Bronchial epithelial cell (primary cell): ENCODE data around the gene ADCY7. TPM values are rescaled to one million over a fixed set of nuclear protein-coding genes. Genes with fewer than 3 reads are reported as not detected.

Experiments
- DNase-seq: peaks from one replicate; pipeline ENCODE4 v3.0.0-alpha.2; 2010; ENCODE audit warnings: low read depth
- FAIRE-seq: peaks from 2 replicates; lab custom pipeline; 2011; peaks lifted over from hg19 to GRCh38; lab: Jason Lieb, UNC
- H3K27me3 ChIP-seq: 2 replicates; pipeline ENCODE4 v1.5.1; 2011; ENCODE audit warnings: low read length; ENCODE audit not compliant: control insufficient read depth, insufficient read depth
- H3K36me3 ChIP-seq: 2 replicates; pipeline ENCODE4 v1.5.1; 2011; ENCODE audit warnings: low read length; ENCODE audit not compliant: control insufficient read depth, insufficient read depth
- H3K4me3 ChIP-seq: 2 replicates; pipeline ENCODE4 v1.5.1; 2011; ENCODE audit warnings: mild to moderate bottlenecking, low read depth, low read length, control low read depth
- CTCF ChIP-seq: IDR thresholded peaks from 2 replicates; pipeline ENCODE4 v1.5.1; 2011; ENCODE audit warnings: mild to moderate bottlenecking, moderate library complexity, low read length, control low read depth, inconsistent platforms; ENCODE audit not compliant: insufficient read depth, severe bottlenecking
- total RNA-seq: library from RNA; depleted of rRNA; stranded (reverse); fragments of >200 nt; gene quantifications from 2 replicates; pipeline ENCODE4 v1.2.1, GENCODE V29; 2014

Gene ADCY7
- total RNA-seq, 1 donor from 2014 or later, result 29.2 TPM

GRCh38 chr16:50278251-50278650 lies 11.9 kb downstream of the ADCY7 start:
- Histone ChIP-seq H3K27me3 (no peaks in the 10 kb centered on the region), H3K36me3 (no peaks in the 10 kb centered on the region), H3K4me3 (no peak overlapping the region)
- TF ChIP-seq CTCF, result no peak
- FAIRE-seq (no peak), DNase-seq (no peak)

- no peak overlapping the region for H3K4me3 ChIP-seq
- FAIRE-seq (no peak), DNase-seq (no peak)
- H3K36me3 ChIP-seq, result no peaks in the 10 kb centered on the region
- H3K27me3 ChIP-seq, result no peaks in the 10 kb centered on the region
- no peak for TF ChIP-seq CTCF
These were observed 13.1 kb downstream of the ADCY7 start for GRCh38 chr16:50279504-50279865.

GRCh38 chr16:50280932-50281331 lies 14.6 kb downstream of the ADCY7 start:
- H3K27me3 ChIP-seq, result no peaks in the 10 kb centered on the region
- no peak for TF ChIP-seq CTCF
- no peaks in the 10 kb centered on the region for H3K36me3 ChIP-seq
- FAIRE-seq, result no peak
- DNase-seq, result no peak
- no peak overlapping the region for H3K4me3 ChIP-seq

GRCh38 chr16:50281391-50282009 lies 15.1 kb downstream of the ADCY7 start:
- no peak for TF ChIP-seq CTCF
- no peaks in the 10 kb centered on the region for H3K36me3 ChIP-seq
- no peaks in the 10 kb centered on the region for H3K27me3 ChIP-seq
- DNase-seq (no peak), FAIRE-seq (no peak)
- H3K4me3 ChIP-seq, result no peak overlapping the region

- Histone ChIP-seq H3K27me3 (no peaks in the 10 kb centered on the region), H3K36me3 (peaks cover 1% of the 10 kb centered on the region), H3K4me3 (no peak overlapping the region)
- no peak for DNase-seq
- no peak for TF ChIP-seq CTCF
- no peak for FAIRE-seq
These were observed 15.7 kb downstream of the ADCY7 start for GRCh38 chr16:50282010-50282538.
